D341Med (cell line): ENCODE data around the gene SH3RF3.
"Not testable (repeated sequence)": the region's sequence is repeated elsewhere in the genome, so short reads cannot be mapped to it uniquely, and the experiment has no call there.

Experiments used
- DNase-seq: peaks from one replicate; pipeline ENCODE4 v3.0.0; 2012; ENCODE audit warnings: low spot score

The SH3RF3 gene

DNA sequence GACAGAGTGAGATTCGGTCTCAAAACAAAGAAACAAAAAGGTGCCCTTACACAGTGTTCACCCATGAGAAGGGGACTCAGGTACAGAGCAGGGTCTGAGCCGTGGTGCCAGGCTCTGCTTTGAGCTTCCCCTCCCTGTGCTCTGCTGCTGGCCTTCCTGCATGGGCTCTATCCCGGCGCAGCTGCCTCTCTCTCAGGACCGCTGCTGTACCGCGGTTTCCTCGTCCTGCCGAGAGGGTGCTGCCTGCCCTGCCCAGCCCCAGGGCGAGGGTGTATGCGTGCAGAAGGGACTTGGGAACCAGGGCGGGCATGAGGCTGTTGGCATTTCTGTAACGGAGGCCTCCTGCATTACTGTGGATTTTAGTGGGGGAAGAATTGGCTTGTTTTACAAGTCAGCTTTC, 30.1 kb downstream of the SH3RF3 start:
- DNase-seq: no peak

- peak; percentile 76 for DNase-seq
These were observed 31.9 kb downstream of the SH3RF3 start for GRCh38 chr2:109160714-109161440.

DNA sequence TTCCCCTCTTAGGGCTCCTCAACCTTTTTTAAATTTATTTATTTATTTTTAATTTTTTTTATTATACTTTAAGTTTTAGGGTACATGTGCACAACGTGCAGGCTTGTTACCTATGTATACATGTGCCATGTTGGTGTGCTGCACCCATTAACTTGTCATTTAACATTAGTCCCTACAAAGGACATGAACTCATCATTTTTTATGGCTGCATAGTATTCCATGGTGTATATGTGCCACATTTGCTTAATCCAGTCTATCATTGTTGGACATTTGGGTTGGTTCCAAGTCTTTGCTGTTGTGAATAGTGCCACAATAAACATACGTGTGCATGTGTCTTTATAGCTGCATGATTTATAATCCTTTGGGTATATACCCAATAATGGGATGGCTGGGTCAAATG, 33.4 kb downstream of the SH3RF3 start:
- not testable (repeated sequence) for DNase-seq

- no peak for DNase-seq
These were observed 34.0 kb downstream of the SH3RF3 start for GRCh38 chr2:109162999-109163398.

GRCh38 chr2:109164311-109164710, 35.3 kb downstream of the SH3RF3 start:
- no peak for DNase-seq

- DNase-seq: no peak
These were observed 35.8 kb downstream of the SH3RF3 start for GRCh38 chr2:109164739-109165221.

GRCh38 chr2:109166811-109167210, 37.8 kb downstream of the SH3RF3 start:
- no peak for DNase-seq

DNA sequence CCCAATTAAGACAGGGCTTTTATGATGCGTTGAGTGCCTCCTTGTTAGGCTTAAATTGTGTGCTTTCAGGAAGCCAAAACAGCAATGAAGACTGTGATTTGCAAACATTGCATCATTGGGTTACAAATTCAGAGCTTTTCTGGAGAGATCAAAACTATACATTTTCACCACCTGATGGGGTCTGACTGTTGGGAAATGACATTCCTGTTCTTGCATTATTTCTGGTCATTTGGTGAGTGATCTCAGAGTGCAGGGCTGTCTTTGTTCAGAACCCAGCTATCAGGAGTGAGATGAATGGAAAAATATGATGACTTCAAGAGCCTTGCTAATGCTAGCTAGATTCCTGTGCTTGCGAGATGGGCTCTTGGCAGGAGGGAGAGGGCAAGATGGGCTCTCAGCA, 39.1 kb downstream of the SH3RF3 start:
- no peak for DNase-seq

DNA sequence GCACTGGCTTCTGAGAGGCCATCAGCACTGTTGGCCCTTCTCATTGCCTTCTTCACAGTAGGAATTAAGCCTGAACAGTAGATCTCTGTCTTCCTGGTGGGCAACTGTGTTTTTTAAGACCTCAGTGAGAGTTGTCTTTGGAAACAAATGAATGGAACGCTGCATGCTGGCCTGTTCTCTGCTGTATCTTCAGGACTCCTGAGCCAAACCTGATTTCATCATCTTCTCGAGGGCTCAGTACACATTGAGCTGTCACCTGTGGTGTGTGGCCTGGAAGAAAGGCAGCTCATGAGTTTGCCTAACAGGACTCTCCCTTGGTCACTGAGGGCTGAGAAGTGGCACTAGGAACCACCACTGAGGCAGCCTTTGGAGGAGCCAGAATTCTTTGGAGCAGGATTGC, 39.7 kb downstream of the SH3RF3 start:
- no peak for DNase-seq

- DNase-seq: no peak
These were observed 41.6 kb downstream of the SH3RF3 start for GRCh38 chr2:109170645-109171044.

- DNase-seq: no peak
These were observed 42.7 kb downstream of the SH3RF3 start for GRCh38 chr2:109171444-109172334.

DNA sequence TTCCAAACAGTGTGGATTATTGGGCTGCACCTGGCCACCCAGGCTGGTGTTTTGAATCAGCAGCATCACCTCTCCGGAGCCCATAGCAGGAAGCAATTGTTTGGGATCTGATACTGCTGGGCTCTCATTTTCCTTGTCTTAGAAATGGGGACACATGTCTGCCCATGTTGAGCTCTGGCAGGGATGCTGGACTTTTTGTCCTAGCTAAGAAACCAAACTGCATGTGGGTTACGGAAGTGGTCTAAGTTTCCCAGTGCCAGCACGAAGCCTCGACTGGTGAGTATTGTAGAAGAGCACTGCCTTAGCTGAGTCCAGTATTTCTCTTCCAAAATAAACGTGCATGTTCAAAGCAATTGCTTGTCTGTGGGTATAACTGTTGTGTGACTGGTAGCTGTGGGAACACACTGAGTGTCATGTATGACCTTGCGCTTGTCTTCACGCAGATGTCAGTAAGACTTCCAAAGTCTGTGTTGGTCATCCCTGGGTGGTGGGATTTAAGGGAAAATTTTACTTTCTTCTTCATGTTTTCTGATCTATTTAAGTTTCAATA, 43.6 kb downstream of the SH3RF3 start:
- DNase-seq: no peak

DNA sequence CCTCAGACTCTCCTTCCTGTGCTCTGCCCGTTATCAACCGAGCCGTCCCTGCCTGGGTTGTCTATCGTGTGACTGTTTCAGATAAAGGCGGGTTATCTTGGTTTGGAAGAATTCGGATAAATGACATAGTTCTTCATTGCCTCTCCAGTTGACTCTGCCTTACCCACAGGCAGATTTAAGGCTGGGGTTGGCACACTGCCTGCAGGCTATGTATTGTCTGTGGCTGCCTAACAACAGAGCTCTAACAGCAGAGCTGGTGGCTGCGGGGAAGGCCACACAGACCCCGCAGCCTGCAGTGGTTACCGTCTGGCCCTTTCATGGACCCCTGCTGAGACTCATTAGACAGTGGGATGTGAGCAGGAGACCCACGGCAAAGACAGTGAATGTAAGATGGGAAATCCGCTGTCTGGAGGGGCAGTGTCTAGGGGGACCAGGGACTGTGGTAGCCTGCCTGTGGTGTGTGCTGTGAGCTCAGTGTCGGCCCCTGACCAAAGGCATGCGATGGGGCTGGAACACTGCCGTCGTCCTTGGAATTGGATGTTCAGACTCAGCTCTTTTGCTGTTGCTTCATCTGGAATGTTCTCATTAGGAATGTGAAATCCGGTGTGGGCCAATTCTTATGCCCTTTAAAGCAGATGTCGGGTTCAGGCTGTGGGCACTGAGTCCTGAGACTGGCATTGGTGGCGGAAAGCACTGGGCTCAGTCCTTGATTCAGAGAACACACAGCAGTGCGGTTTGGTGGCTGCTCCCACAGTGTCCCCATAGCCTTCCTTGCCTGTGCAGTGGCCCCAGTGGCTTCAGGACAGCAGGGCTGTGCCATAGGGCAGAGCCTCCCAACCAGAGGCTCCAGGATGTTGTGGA, 44.5 kb downstream of the SH3RF3 start:
- peak; percentile 62 for DNase-seq

DNA sequence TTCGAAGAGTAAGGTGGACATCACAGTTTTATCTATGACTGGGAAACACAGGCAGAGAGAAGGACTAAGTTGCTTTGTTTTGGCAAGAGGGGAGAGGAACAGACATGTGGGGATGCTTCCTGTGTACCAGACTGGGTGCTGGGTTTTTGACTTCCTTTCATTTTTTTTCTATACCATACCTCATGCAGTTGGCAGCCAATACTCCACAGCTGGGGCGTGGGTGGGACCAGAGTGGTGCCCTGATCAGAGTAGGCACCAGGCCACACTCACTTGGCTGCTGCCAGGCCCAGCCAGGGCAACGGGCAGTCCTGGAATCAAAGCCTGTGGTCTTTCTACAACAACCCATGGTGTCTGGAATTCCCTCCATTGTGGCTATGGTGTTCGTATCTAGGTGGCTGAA, 45.2 kb downstream of the SH3RF3 start:
- no peak for DNase-seq

GRCh38 chr2:109174626-109175349, 45.8 kb downstream of the SH3RF3 start:
- DNase-seq: no peak

- DNase-seq: no peak
These were observed 46.3 kb downstream of the SH3RF3 start for GRCh38 chr2:109175350-109175678.

GRCh38 chr2:109176928-109177327, 47.9 kb downstream of the SH3RF3 start:
- DNase-seq: no peak

DNA sequence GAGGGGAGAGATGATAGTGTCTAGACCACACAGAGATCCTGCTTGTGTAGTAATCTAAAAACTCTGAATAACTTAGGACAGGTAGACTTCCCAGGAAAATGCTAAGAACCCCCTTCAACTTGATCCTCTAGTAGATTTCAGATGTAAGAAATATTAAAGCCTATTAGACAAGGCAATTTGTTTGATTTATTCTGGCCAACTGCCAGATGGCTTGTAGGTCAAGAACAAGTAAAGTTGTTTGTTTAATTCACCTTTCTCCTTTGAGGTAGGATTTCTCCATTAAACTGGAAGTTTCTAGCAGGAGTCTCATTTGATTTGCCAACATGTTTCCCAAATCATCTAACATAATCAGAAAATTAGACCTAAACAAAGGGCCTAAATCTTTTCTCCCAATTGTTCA, 48.6 kb downstream of the SH3RF3 start:
- DNase-seq: no peak

DNA sequence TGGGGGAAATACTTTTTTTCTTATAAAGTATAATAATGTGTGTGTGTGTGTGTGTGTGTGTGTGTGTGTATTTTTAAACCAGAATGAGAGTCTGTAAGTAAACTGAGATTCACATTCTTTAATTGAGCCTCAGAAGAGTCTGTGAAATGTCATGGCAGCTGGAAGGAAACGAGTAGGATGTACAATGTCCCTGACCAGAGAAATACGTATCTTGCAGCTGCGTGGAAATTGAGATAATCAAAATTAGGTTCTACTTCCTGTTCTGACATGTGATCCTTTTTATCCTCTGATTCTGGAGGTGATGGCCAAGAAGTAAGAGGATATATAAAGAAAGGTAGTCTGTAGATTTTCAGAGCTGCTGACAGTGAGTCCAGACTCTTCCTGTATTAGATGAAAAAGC, 50.0 kb downstream of the SH3RF3 start:
- no peak for DNase-seq

DNA sequence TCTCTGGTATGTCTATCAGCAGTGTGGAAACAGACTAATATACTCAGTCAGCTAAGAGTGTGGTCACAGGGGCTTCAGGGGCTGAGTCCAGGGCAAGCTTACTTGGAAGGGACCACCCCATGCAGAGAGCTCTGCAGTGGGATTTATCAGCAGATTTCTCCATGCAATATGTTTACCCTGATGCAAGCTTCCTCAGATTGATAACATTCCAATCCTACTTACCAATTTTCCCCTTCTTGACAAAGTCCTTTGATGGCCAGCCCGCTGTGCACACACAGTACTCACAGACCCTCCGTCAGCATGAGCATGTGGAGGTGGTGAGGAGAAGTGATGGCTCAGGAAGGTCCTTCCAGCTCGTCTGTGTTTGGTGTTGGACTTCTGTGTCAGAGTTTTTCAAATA, 51.8 kb downstream of the SH3RF3 start:
- DNase-seq: no peak

- DNase-seq: no peak
These were observed 53.4 kb downstream of the SH3RF3 start for GRCh38 chr2:109182426-109182825.
